C4-2B (cell line): ENCODE data around the gene RELN.

Source experiments
- H3K27ac ChIP-seq: fragments of 450-650 bp; 2 replicates; pipeline ENCODE4 v1.5.1; 2017
- ZFX ChIP-seq: fragments of 450-650 bp; IDR thresholded peaks from 2 replicates; pipeline ENCODE4 v1.6.1; 2017
- TF ChIP-seq, protein P1 (sequence below): fragments of 450-650 bp; conservative IDR thresholded peaks from 2 replicates; pipeline ENCODE4 v1.5.1; 2017; ENCODE audit warnings: mild to moderate bottlenecking

RELN gene

GRCh38 chr7:103944230-103944900 lies 45.1 kb downstream of the RELN start:
- TF ChIP-seq, protein P1, sequence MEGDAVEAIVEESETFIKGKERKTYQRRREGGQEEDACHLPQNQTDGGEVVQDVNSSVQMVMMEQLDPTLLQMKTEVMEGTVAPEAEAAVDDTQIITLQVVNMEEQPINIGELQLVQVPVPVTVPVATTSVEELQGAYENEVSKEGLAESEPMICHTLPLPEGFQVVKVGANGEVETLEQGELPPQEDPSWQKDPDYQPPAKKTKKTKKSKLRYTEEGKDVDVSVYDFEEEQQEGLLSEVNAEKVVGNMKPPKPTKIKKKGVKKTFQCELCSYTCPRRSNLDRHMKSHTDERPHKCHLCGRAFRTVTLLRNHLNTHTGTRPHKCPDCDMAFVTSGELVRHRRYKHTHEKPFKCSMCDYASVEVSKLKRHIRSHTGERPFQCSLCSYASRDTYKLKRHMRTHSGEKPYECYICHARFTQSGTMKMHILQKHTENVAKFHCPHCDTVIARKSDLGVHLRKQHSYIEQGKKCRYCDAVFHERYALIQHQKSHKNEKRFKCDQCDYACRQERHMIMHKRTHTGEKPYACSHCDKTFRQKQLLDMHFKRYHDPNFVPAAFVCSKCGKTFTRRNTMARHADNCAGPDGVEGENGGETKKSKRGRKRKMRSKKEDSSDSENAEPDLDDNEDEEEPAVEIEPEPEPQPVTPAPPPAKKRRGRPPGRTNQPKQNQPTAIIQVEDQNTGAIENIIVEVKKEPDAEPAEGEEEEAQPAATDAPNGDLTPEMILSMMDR = no peak
- no peak for TF ChIP-seq ZFX
- peak overlapping the region; percentile 87 for H3K27ac ChIP-seq

DNA sequence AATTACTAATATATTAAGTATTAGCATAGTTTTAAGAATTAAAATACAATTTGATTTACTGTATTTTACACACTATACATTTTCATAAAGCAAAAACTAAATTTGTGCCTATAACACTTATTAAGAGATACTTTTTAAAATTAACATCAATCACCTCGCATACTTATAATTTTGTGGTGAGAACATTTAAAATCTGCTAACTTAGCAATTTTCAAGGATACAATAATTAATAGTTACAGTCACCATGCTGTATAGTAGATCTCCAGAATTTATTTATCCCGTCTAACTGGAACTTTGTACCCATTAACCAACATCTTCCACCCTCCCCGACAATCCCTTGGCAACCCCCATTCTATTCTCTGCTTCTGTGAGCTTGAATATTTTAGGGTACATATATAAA lies 47.5 kb downstream of the RELN start:
- no peak overlapping the region for H3K27ac ChIP-seq
- TF ChIP-seq, protein P1 = no peak
- TF ChIP-seq ZFX = no peak

DNA sequence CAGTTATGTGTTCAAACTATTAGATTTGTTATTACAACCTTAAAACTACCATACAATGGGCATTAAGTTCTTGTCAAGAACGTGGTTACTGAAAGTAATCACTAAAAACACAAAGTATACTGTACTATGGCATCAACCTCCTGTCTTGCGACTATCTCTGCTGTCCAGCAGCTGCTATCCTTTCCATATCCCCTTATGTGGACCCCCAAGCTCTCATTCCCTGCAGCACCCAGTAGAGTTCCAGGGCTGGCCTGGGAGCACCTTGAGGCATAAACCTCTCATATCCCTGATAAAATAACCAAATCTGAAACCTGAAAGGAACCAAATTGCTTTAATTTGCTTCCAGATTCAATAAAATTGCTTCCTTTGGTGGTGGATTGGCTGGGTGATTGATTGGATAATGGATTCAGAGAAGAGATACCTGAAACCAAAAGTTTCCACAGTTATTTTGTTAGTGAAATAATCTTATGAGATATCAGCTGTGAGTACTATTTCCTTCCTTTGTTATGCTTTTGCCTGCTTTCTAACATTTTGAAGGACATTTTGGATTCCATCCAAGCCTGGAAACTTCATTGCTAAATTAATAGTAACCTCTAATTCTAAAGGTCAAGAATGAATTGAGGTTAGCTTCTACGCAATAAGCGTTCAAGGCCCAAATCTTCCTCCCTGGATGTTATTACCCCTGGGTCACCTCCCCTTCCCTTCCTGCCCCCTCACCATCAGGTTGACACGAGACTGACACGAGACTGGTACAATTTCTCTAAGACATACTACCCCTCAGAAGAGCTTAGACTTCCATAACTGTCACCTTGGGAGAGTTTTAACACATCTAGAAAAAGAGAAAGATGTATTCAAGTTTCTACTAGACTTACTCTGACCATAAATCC lies 48.8 kb downstream of the RELN start:
- TF ChIP-seq, protein P1 = no peak
- no peak for TF ChIP-seq ZFX
- H3K27ac ChIP-seq = no peak overlapping the region

GRCh38 chr7:103937680-103938079 lies 51.8 kb downstream of the RELN start:
- TF ChIP-seq, protein P1 = no peak
- no peak for TF ChIP-seq ZFX
- no peak overlapping the region for H3K27ac ChIP-seq

GRCh38 chr7:103936558-103936957 lies 52.9 kb downstream of the RELN start:
- TF ChIP-seq, protein P1 = no peak
- TF ChIP-seq ZFX = no peak

DNA sequence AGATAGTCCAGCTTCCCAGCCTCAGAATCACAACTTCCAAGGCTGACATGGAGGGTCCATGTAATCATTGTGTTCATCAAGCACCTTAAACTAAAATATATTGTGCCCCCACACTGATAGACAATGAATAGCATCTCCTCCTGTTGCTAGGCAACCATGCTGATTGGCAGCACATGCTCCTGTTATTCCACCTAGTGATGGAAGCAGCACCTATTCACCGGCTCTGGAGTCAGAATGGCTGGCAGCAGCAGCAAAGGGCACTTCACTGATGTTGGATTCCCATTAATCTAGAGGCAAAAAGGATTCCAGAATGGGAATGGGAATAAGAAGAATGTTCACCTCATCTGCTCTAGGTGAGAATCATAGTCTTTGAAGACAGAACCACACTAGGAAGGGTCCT lies 55.0 kb downstream of the RELN start:
- TF ChIP-seq, protein P1 = no peak
- TF ChIP-seq ZFX = no peak
- H3K27ac ChIP-seq = no peak overlapping the region

More at GRCh38 chr7:103936558-103936957, 52.9 kb downstream of the RELN start:
- H3K27ac ChIP-seq = peak overlapping the region; percentile 54; the same call in 1 of the 2 replicates

DNA sequence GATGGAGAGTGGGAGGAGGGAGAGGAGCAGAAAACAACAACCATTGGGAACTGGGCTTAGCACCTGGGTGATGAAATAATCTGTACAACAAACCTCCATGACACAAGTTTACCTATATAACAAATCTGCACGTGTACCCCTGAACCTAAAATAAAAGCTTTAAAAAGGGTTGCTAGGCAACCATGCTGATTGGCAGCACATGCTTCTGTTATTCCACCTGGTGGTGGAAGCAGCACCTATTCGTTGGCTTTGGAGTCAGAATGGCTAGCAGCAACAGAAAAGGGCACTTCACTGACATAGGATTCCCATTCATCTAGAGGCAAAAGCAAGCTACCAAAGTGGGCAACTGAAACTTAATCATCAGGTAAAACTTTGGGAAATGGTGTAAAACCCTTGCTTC lies 57.1 kb downstream of the RELN start:
- no peak for TF ChIP-seq ZFX
- TF ChIP-seq, protein P1 = no peak; the same call in 1 of the 2 replicates
- H3K27ac ChIP-seq = no peak overlapping the region
